IPS-11a (cell line): ENCODE results near the gene DTWD1.
"Not testable (repeated sequence)": the region's sequence is repeated elsewhere in the genome, so short reads cannot be mapped to it uniquely, and the experiment has no call there.

Experiments used
- H3K4me3 ChIP-seq: one replicate; pipeline ENCODE4 v1.5.1; 2013; ENCODE audit warnings: low read depth, low read length, control low read depth

The DTWD1 gene

GRCh38 chr15:49620658-49621368 lies at the start of gene DTWD1, which contains the start of gene FAM227B:
TSS of gene DTWD1 (plus strand) at chr15:49621048. CDS start at chr15:49625168, 4,120 bp downstream.
TSS of gene FAM227B (minus strand) at chr15:49620818. CDS start at chr15:49615171, 5,647 bp downstream.
- peak within 1 kb of the TSS; percentile 82 for H3K4me3 ChIP-seq

GRCh38 chr15:49573421-49573820 lies 47.4 kb upstream of the DTWD1 start:
- H3K4me3 ChIP-seq = no peak overlapping the region

GRCh38 chr15:49589030-49589429 lies 31.8 kb upstream of the DTWD1 start:
- no peak overlapping the region for H3K4me3 ChIP-seq

- not testable (repeated sequence) for H3K4me3 ChIP-seq
Observed at GRCh38 chr15:49592829-49593316, 28.0 kb upstream of the DTWD1 start.

GRCh38 chr15:49604625-49605409 lies 16.0 kb upstream of the DTWD1 start:
- no peak overlapping the region for H3K4me3 ChIP-seq

GRCh38 chr15:49605588-49605987 lies 15.3 kb upstream of the DTWD1 start:
- no peak overlapping the region for H3K4me3 ChIP-seq

- H3K4me3 ChIP-seq = no peak overlapping the region
Observed at GRCh38 chr15:49606594-49606993, 14.3 kb upstream of the DTWD1 start.

- no peak overlapping the region for H3K4me3 ChIP-seq
Observed at GRCh38 chr15:49610157-49610918, 10.5 kb upstream of the DTWD1 start.

- not testable (repeated sequence) for H3K4me3 ChIP-seq
Observed at GRCh38 chr15:49612240-49612639, 8.6 kb upstream of the DTWD1 start.

- no peak overlapping the region for H3K4me3 ChIP-seq
Observed at GRCh38 chr15:49619226-49619625, 1.6 kb upstream of the DTWD1 start.

- peak overlapping the region; percentile 82 for H3K4me3 ChIP-seq
Observed at GRCh38 chr15:49620199-49620598, 649 bp upstream of the DTWD1 start.

- H3K4me3 ChIP-seq = peak overlapping the region; percentile 82
Observed at GRCh38 chr15:49621401-49621811, 558 bp downstream of the DTWD1 start.

GRCh38 chr15:49621887-49622286 lies 1.0 kb downstream of the DTWD1 start:
- H3K4me3 ChIP-seq = peak overlapping the region; percentile 82

- H3K4me3 ChIP-seq = no peak overlapping the region
Observed at GRCh38 chr15:49622561-49622960, 1.7 kb downstream of the DTWD1 start.

GRCh38 chr15:49624056-49624455 lies 3.2 kb downstream of the DTWD1 start:
- no peak overlapping the region for H3K4me3 ChIP-seq

- no peak overlapping the region for H3K4me3 ChIP-seq
Observed at GRCh38 chr15:49625460-49626036, 4.7 kb downstream of the DTWD1 start.

GRCh38 chr15:49627407-49627877 lies 6.6 kb downstream of the DTWD1 start:
- no peak overlapping the region for H3K4me3 ChIP-seq

GRCh38 chr15:49628379-49628778 lies 7.5 kb downstream of the DTWD1 start:
- no peak overlapping the region for H3K4me3 ChIP-seq

- H3K4me3 ChIP-seq = no peak overlapping the region
Observed at GRCh38 chr15:49637857-49638256, 17.0 kb downstream of the DTWD1 start.

GRCh38 chr15:49644364-49644794 lies 23.5 kb downstream of the DTWD1 start:
- no peak overlapping the region for H3K4me3 ChIP-seq

GRCh38 chr15:49645277-49645676 lies 24.4 kb downstream of the DTWD1 start:
- no peak overlapping the region for H3K4me3 ChIP-seq
